Choroid plexus epithelial cell (primary cell): ENCODE data around the gene SPOCD1.

Experiments
- DNase-seq: peaks from one replicate; pipeline ENCODE4 v3.0.0-alpha.2; 2010; ENCODE audit warnings: low read depth
- H3K4me3 ChIP-seq: 2 replicates; pipeline ENCODE4 v1.5.1; 2011; ENCODE audit warnings: low read depth, mild to moderate bottlenecking, control low read depth, low read length, moderate library complexity
- CTCF ChIP-seq: conservative IDR thresholded peaks from 2 replicates; pipeline ENCODE4 v1.5.1; 2011; ENCODE audit warnings: low read depth, mild to moderate bottlenecking, control low read depth, inconsistent platforms, low read length, moderate library complexity

The SPOCD1 gene

GRCh38 chr1:31755850-31756492 lies 59.9 kb downstream of the SPOCD1 start:
- DNase-seq: no peak
- no peak for TF ChIP-seq CTCF
- no peak overlapping the region for H3K4me3 ChIP-seq

GRCh38 chr1:31755197-31755611 lies 60.6 kb downstream of the SPOCD1 start:
- no peak overlapping the region for H3K4me3 ChIP-seq
- DNase-seq: no peak
- no peak for TF ChIP-seq CTCF

GRCh38 chr1:31754397-31754796 lies 61.4 kb downstream of the SPOCD1 start:
- H3K4me3 ChIP-seq: no peak overlapping the region
- TF ChIP-seq CTCF: no peak
- DNase-seq: no peak

- DNase-seq: peak; percentile 34
- TF ChIP-seq CTCF: no peak
- no peak overlapping the region for H3K4me3 ChIP-seq
Observed at GRCh38 chr1:31753707-31754349, 62.0 kb downstream of the SPOCD1 start.

- no peak for DNase-seq
- TF ChIP-seq CTCF: no peak
- H3K4me3 ChIP-seq: no peak overlapping the region
Observed at GRCh38 chr1:31752952-31753475, 62.8 kb downstream of the SPOCD1 start.

GRCh38 chr1:31752258-31752657 lies 63.6 kb downstream of the SPOCD1 start:
- H3K4me3 ChIP-seq: no peak overlapping the region
- no peak for TF ChIP-seq CTCF
- DNase-seq: no peak

GRCh38 chr1:31751822-31752241 lies 64.0 kb downstream of the SPOCD1 start:
- H3K4me3 ChIP-seq: no peak overlapping the region
- no peak for DNase-seq
- TF ChIP-seq CTCF: no peak
